Liver (tissue), 9 donors: ENCODE measurements around the gene RPS17. TPM values are rescaled to one million over a fixed set of nuclear protein-coding genes. Genes with fewer than 3 reads are reported as not detected.

Source experiments
- DNase-seq: peaks from one replicate; pipeline ENCODE4 v3.0.0-alpha.2; 2017; ENCODE audit warnings: low spot score
- H3K27ac ChIP-seq, 2 donors: one replicate each; pipeline ENCODE4 v1.7.0; 2013; ENCODE audit warnings: inconsistent platforms in 2 of 2, low read length in 2 of 2, control low read depth in 1 of 2, low read depth in 1 of 2, mild to moderate bottlenecking in 1 of 2
- H3K27me3 ChIP-seq, 4 donors: one replicate each; pipeline versions ENCODE4 v1.6.1 to v1.7.0; 2013; ENCODE audit warnings: low read length in 3 of 4, inconsistent platforms in 1 of 4, mild to moderate bottlenecking in 1 of 4, moderate library complexity in 1 of 4; ENCODE audit not compliant: control insufficient read depth in 4 of 4, insufficient read depth in 4 of 4
- H3K36me3 ChIP-seq, 4 donors: one replicate each; pipeline versions ENCODE4 v1.6.1 to v1.7.0; 2013; ENCODE audit warnings: low read length in 3 of 4, mild to moderate bottlenecking in 3 of 4, low read depth in 1 of 4, moderate library complexity in 1 of 4; ENCODE audit not compliant: control insufficient read depth in 4 of 4, insufficient read depth in 3 of 4
- H3K4me1 ChIP-seq, 4 donors: one replicate each; pipeline versions ENCODE4 v1.6.1 to v1.7.0; 2013; ENCODE audit warnings: low read length in 3 of 4, mild to moderate bottlenecking in 3 of 4, moderate library complexity in 1 of 4; ENCODE audit not compliant: control insufficient read depth in 4 of 4, insufficient read depth in 4 of 4
- H3K4me3 ChIP-seq, 3 donors: one replicate each; pipeline versions ENCODE4 v1.6.1 to v1.7.0; 2013; ENCODE audit warnings: low read length in 3 of 3, control low read depth in 1 of 3, low read depth in 1 of 3, mild to moderate bottlenecking in 1 of 3
- H3K9ac ChIP-seq, 2 donors: one replicate each; pipeline ENCODE4 v1.7.0; 2013; ENCODE audit warnings: low read length in 2 of 2, mild to moderate bottlenecking in 2 of 2, moderate library complexity in 2 of 2, control low read depth in 1 of 2, low read depth in 1 of 2
- H3K9me3 ChIP-seq, 4 donors: one replicate each; pipeline versions ENCODE4 v1.6.1 to v1.7.0; 2013; ENCODE audit warnings: low read length in 3 of 4; ENCODE audit not compliant: control insufficient read depth in 4 of 4
- CTCF ChIP-seq: fragments of 150-350 bp; IDR thresholded peaks from 2 replicates; pipeline ENCODE4 v1.5.1; 2017; ENCODE audit warnings: improper control_type of control experiment, low read depth, low read length; ENCODE audit not compliant: missing input control
- EGR1 ChIP-seq, 2 donors: IDR thresholded peaks; 2 replicates each; pipeline ENCODE4 v1.6.1; 2016 to 2018; ENCODE audit warnings: antibody characterized with exemption in 2 of 2, low read depth in 2 of 2
- FOXA1 ChIP-seq: IDR thresholded peaks from 2 replicates; pipeline ENCODE4 v1.6.1; 2016; ENCODE audit warnings: antibody characterized with exemption
- FOXA2 ChIP-seq: IDR thresholded peaks from 2 replicates; pipeline ENCODE4 v1.6.1; 2016; ENCODE audit warnings: antibody characterized with exemption
- GABPA ChIP-seq, 2 donors: IDR thresholded peaks in 1 of 2; conservative IDR thresholded peaks in 1 of 2; 2 replicates each; pipeline ENCODE4 v1.6.1; 2016; ENCODE audit warnings: antibody characterized with exemption in 2 of 2, mild to moderate bottlenecking in 1 of 2, moderate library complexity in 1 of 2
- HNF4A ChIP-seq, 2 donors: conservative IDR thresholded peaks; 2 replicates each; pipeline ENCODE4 v1.6.1; 2016; ENCODE audit warnings: antibody characterized with exemption in 2 of 2, mild to moderate bottlenecking in 2 of 2
- HNF4G ChIP-seq: IDR thresholded peaks from 2 replicates; pipeline ENCODE4 v1.6.1; 2016; ENCODE audit warnings: antibody characterized with exemption
- JUND ChIP-seq, 2 donors: IDR thresholded peaks; 2 replicates each; pipeline ENCODE4 v1.6.1; 2016; ENCODE audit warnings: antibody characterized with exemption in 2 of 2
- MAX ChIP-seq: IDR thresholded peaks from 2 replicates; pipeline ENCODE4 v1.6.1; 2016; ENCODE audit warnings: antibody characterized with exemption
- NR2F2 ChIP-seq: IDR thresholded peaks from 2 replicates; pipeline ENCODE4 v1.6.1; 2016; ENCODE audit warnings: antibody characterized with exemption
- RAD21 ChIP-seq, 2 donors: IDR thresholded peaks; 2 replicates each; pipeline ENCODE4 v1.6.1; 2016; ENCODE audit warnings: antibody characterized with exemption in 2 of 2, mild to moderate bottlenecking in 2 of 2
- REST ChIP-seq: IDR thresholded peaks from 2 replicates; pipeline ENCODE4 v1.6.1; 2016; ENCODE audit warnings: antibody characterized with exemption, mild to moderate bottlenecking
- RXRA ChIP-seq, 2 donors: IDR thresholded peaks; 2 replicates each; pipeline ENCODE4 v1.6.1; 2017 to 2018; ENCODE audit warnings: antibody characterized with exemption in 2 of 2, mild to moderate bottlenecking in 1 of 2
- SP1 ChIP-seq: IDR thresholded peaks from 2 replicates; pipeline ENCODE4 v1.6.1; 2018; ENCODE audit warnings: antibody characterized with exemption, mild to moderate bottlenecking
- TAF1 ChIP-seq: conservative IDR thresholded peaks from 2 replicates; pipeline ENCODE4 v1.6.1; 2016; ENCODE audit warnings: antibody characterized with exemption, mild to moderate bottlenecking
- YY1 ChIP-seq: IDR thresholded peaks from 2 replicates; pipeline ENCODE4 v1.6.1; 2016; ENCODE audit warnings: antibody characterized with exemption, mild to moderate bottlenecking
- WGBS: extraction: QIAGEN DNeasy Blood & Tissue Kit; methylation state at CpG from one replicate; pipeline ENCODE4 v1.1.7; 2013; 5-methylcytosine and 5-hydroxymethylcytosine counted together
- polyA plus RNA-seq, 2 donors: library from polyadenylated mRNA; stranded (reverse) in 1 of 2; unstranded in 1 of 2; fragments of 200-250 nt in 1 of 2; fragments of >200 nt in 1 of 2; fragmentation: Nextera tagmentation in 1 of 2; extraction: Ambion mirVana in 1 of 2; gene quantifications; one replicate each; pipeline versions ENCODE4 v1.2.1 to v1.2.3, GENCODE V29; 2013 to 2015
- total RNA-seq, 2 donors: library from RNA; depleted of rRNA; stranded (reverse); fragments of >200 nt; gene quantifications; one replicate each; pipeline ENCODE4 v1.2.3, GENCODE V29; 2014
- TF ChIP-seq, protein P1 (sequence below): IDR thresholded peaks from 2 replicates; pipeline ENCODE4 v1.6.1; 2016; ENCODE audit warnings: antibody characterized with exemption
- TF ChIP-seq, protein P2 (sequence below): IDR thresholded peaks from 2 replicates; pipeline ENCODE4 v1.6.1; 2016; ENCODE audit warnings: antibody characterized with exemption
- donor health status: healthy.
- donor health status: healthy.
- donor health status: healthy.
- donor health status: healthy.
- donor health status: healthy.

The RPS17 gene
- total and polyA plus RNA-seq, 4 donors = 283 to 1,607 (median 689) TPM

GRCh38 chr15:82569834-82570233 lies 29.6 kb upstream of the RPS17 start:
- DNase-seq = no peak
- no peaks in the 10 kb centered on the region for H3K4me1 ChIP-seq
- H3K9ac ChIP-seq = no peak overlapping the region
- H3K27ac ChIP-seq = no peak overlapping the region
- H3K36me3 ChIP-seq = no peaks in the 10 kb centered on the region
- no peak overlapping the region for H3K4me3 ChIP-seq
- no peak for TF ChIP-seq HNF4G
- TF ChIP-seq EGR1 (IDR thresholded peaks at IDR 0.05; ENCODE audit: low read depth in 2 of 2) = no peak
- no peak for TF ChIP-seq HNF4A (conservative IDR thresholded peaks at IDR 0.05)
- TF ChIP-seq RAD21 (IDR thresholded peaks at IDR 0.05) = no peak
- TF ChIP-seq YY1 = no peak
- TF ChIP-seq, protein P1, sequence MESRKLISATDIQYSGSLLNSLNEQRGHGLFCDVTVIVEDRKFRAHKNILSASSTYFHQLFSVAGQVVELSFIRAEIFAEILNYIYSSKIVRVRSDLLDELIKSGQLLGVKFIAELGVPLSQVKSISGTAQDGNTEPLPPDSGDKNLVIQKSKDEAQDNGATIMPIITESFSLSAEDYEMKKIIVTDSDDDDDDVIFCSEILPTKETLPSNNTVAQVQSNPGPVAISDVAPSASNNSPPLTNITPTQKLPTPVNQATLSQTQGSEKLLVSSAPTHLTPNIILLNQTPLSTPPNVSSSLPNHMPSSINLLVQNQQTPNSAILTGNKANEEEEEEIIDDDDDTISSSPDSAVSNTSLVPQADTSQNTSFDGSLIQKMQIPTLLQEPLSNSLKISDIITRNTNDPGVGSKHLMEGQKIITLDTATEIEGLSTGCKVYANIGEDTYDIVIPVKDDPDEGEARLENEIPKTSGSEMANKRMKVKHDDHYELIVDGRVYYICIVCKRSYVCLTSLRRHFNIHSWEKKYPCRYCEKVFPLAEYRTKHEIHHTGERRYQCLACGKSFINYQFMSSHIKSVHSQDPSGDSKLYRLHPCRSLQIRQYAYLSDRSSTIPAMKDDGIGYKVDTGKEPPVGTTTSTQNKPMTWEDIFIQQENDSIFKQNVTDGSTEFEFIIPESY = no peak
- no peak for TF ChIP-seq CTCF
- TF ChIP-seq MAX = no peak
- no peak for TF ChIP-seq NR2F2
- no peak for TF ChIP-seq FOXA1
- TF ChIP-seq REST = no peak
- TF ChIP-seq FOXA2 = no peak
- no peak for TF ChIP-seq JUND (IDR thresholded peaks at IDR 0.05)
- no peak for TF ChIP-seq GABPA (IDR thresholded peaks at IDR 0.05 in 1 of 2, conservative IDR thresholded peaks at IDR 0.05 in 1 of 2)
- TF ChIP-seq RXRA (IDR thresholded peaks at IDR 0.05) = no peak
- TF ChIP-seq TAF1 = no peak
- TF ChIP-seq SP1 = no peak
- TF ChIP-seq, protein P2, sequence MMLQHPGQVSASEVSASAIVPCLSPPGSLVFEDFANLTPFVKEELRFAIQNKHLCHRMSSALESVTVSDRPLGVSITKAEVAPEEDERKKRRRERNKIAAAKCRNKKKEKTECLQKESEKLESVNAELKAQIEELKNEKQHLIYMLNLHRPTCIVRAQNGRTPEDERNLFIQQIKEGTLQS = no peak
- H3K9me3 ChIP-seq = no peaks in the 10 kb centered on the region
- 87% methylated on average over 4 of the region's 4 CpGs for WGBS
- H3K27me3 ChIP-seq = peaks cover 0 to 4% (median 1%) of the 10 kb centered on the region in 4 donors
